Mucosa of descending colon (tissue), 3 donors: ENCODE measurements around the gene KLHL25. TPM values are rescaled to one million over a fixed set of nuclear protein-coding genes. Genes with fewer than 3 reads are reported as not detected.
A peak's percentile ranks its signal among the peaks of the same experiment; 100 is the strongest.

Experiments used
- ATAC-seq: fragments of 200-7000 bp; cut with Tn5 transposase; one replicate; pipeline ENCODE4 v1.9.1; 2020; ENCODE audit warnings: mild to moderate bottlenecking, moderate library complexity
- DNase-seq, 3 donors: peaks; one replicate each; pipeline ENCODE4 v3.0.0-alpha.2; 2020
- H3K36me3 ChIP-seq: fragments of 200-600 bp; one replicate; pipeline ENCODE4 v1.8.0; 2021; ENCODE audit warnings: low read depth, mild to moderate bottlenecking
- H3K4me1 ChIP-seq: fragments of 200-600 bp; one replicate; pipeline ENCODE4 v1.8.0; 2021; ENCODE audit warnings: low read depth, mild to moderate bottlenecking
- H3K4me3 ChIP-seq: fragments of 200-600 bp; one replicate; pipeline ENCODE4 v1.8.0; 2021; ENCODE audit warnings: mild to moderate bottlenecking
- H3K9me3 ChIP-seq: fragments of 200-600 bp; one replicate; pipeline ENCODE4 v1.8.0; 2021; ENCODE audit warnings: mild to moderate bottlenecking
- CTCF ChIP-seq: fragments of 200-600 bp; IDR thresholded peaks from one replicate; pipeline ENCODE4 v1.8.0; 2022; ENCODE audit warnings: antibody characterized with exemption, mild to moderate bottlenecking
- intact Hi-C, 2 donors: fragments of 100-400 bp; cut with DNase I in 1 of 2; cut with micrococcal nuclease in 1 of 2; formaldehyde crosslinking; loops; one replicate each; pipeline versions ENCODE4 v1.11.0 to v1.11.1; 2022; cut with DNase I, micrococcal nuclease
- total RNA-seq, 3 donors: library from RNA; stranded (reverse); fragmentation: NEBNext Ultra II Directional in 2 of 3; extraction: Animal tissue kit (Norgen Biotek cat#: 25700) in 2 of 3; gene quantifications; one replicate each; pipeline versions ENCODE4 v1.2.1 to v1.2.4, GENCODE V29; 2021 to 2023
- donor health status: DM: no; HTN: no; CAD: no; lungs with moderate emphysema.
- donor health status: DM: no; HTN: no; CAD: no.
- donor health status: DM: no; HTN: yes; CAD: no.

KLHL25 gene
- total RNA-seq, 3 donors from 2014 or later = 7.4 to 8.8 (median 7.7) TPM

GRCh38 chr15:85725019-85725418 lies 69.7 kb downstream of the KLHL25 start:
- Histone ChIP-seq H3K4me1 (peaks cover 10% of the 10 kb centered on the region), H3K36me3 (no peaks in the 10 kb centered on the region), H3K4me3 (no peak overlapping the region), H3K9me3 (no peaks in the 10 kb centered on the region)
- intact Hi-C loops = no loop called here
- TF ChIP-seq CTCF = no peak
- ATAC-seq (no peak), DNase-seq (no peak)

GRCh38 chr15:85723960-85724945 lies 70.5 kb downstream of the KLHL25 start:
- peak; percentile 86 for ATAC-seq
- peak in 1 of 3 donors; percentile 57 for DNase-seq
- Histone ChIP-seq H3K4me1 (peaks cover 10% of the 10 kb centered on the region), H3K9me3 (no peaks in the 10 kb centered on the region), H3K36me3 (no peaks in the 10 kb centered on the region), H3K4me3 (no peak overlapping the region)
- TF ChIP-seq CTCF = no peak
- intact Hi-C loops = no loop called here

GRCh38 chr15:85722374-85723152 lies 72.2 kb downstream of the KLHL25 start:
- peaks cover 3% of the 10 kb centered on the region for H3K36me3 ChIP-seq
- ATAC-seq = no peak

GRCh38 chr15:85718981-85719380 lies 75.7 kb downstream of the KLHL25 start:
- Histone ChIP-seq H3K9me3 (no peaks in the 10 kb centered on the region), H3K4me1 (peaks cover 3% of the 10 kb centered on the region), H3K36me3 (peaks cover 7% of the 10 kb centered on the region), H3K4me3 (no peak overlapping the region)
- DNase-seq (no peak), ATAC-seq (no peak)
- intact Hi-C loops = no loop called here
- no peak for TF ChIP-seq CTCF

More at GRCh38 chr15:85722374-85723152, 72.2 kb downstream of the KLHL25 start:
- no peaks in the 10 kb centered on the region for H3K9me3 ChIP-seq
- H3K4me1 ChIP-seq = peaks cover 10% of the 10 kb centered on the region
- DNase-seq = no peak
- TF ChIP-seq CTCF = no peak
- H3K4me3 ChIP-seq = no peak overlapping the region
- intact Hi-C loops = no loop called here

- no peaks in the 10 kb centered on the region for H3K4me1 ChIP-seq
- peaks cover 7% of the 10 kb centered on the region for H3K36me3 ChIP-seq
- no peaks in the 10 kb centered on the region for H3K9me3 ChIP-seq
- ATAC-seq (no peak), DNase-seq (no peak)
- TF ChIP-seq CTCF = no peak
- intact Hi-C loops = no loop called here
- no peak overlapping the region for H3K4me3 ChIP-seq
Observed at GRCh38 chr15:85718271-85718971, 76.3 kb downstream of the KLHL25 start.
